ENCODE results near the gene ADAM12. TPM values are rescaled to one million over a fixed set of nuclear protein-coding genes. Genes with fewer than 3 reads are reported as not detected.

The ADAM12 gene
- total RNA-seq, 1 donor from 2014 or later = 41.7 TPM

DNA sequence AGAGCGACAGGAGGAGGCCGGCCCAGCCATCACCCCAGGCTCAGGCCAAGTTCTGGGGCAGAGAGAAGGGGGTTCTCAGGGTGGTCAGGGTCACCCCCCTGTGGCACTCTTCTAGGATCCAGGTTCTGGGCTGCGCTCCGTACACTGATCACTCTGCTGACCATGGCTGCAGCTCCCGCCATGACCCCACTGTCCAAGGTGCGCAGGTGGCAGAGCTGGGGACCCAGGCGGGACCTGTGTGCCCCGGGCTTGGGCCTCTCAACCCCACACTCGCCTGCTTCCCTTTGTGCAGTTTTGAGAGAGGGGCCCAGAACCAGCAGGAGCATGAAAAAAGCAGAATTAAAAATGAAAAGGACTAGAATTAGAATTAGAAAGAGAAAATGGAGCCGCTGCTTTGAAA lies 264.8 kb downstream of the ADAM12 start:
- DNase-seq (ENCODE audit: extremely low spot score, unreplicated experiment) = no peak
- H3K4me1 Mint-ChIP-seq (ENCODE audit: unreplicated experiment) = peaks cover 5% of the 10 kb centered on the region
- H3K9me3 Mint-ChIP-seq (ENCODE audit: unreplicated experiment) = no peaks in the 10 kb centered on the region

DNA sequence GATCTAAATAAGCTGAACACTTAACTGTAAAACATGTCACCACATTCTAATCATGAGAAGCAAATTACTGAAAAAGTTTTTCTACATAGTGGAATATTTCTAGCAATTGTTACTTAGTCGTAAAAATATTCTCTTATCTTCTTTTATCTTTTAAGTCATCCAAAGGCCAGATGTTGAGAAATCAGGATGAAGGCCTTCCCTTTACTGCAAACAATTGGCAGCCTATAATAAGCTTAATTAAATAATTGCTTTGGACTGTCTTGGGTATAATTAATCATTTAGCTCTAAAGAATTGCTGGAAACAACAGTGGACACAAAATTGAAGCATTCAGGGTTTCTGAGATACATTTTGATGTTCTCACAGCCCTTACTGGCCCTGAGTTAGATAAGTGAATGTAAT lies 265.4 kb downstream of the ADAM12 start:
- Mint-ChIP-seq H3K9me3 (ENCODE audit: unreplicated experiment) (no peaks in the 10 kb centered on the region), H3K4me1 (ENCODE audit: unreplicated experiment) (peaks cover 10% of the 10 kb centered on the region), H3K36me3 (ENCODE audit: unreplicated experiment) (peaks cover 3% of the 10 kb centered on the region), H3K27me3 (ENCODE audit: unreplicated experiment) (no peaks in the 10 kb centered on the region), H3K4me3 (ENCODE audit: unreplicated experiment) (no peak overlapping the region), H3K27ac (ENCODE audit: unreplicated experiment) (no peak overlapping the region)
- DNase-seq (ENCODE audit: extremely low spot score, unreplicated experiment) = no peak
- TF ChIP-seq, protein P1, sequence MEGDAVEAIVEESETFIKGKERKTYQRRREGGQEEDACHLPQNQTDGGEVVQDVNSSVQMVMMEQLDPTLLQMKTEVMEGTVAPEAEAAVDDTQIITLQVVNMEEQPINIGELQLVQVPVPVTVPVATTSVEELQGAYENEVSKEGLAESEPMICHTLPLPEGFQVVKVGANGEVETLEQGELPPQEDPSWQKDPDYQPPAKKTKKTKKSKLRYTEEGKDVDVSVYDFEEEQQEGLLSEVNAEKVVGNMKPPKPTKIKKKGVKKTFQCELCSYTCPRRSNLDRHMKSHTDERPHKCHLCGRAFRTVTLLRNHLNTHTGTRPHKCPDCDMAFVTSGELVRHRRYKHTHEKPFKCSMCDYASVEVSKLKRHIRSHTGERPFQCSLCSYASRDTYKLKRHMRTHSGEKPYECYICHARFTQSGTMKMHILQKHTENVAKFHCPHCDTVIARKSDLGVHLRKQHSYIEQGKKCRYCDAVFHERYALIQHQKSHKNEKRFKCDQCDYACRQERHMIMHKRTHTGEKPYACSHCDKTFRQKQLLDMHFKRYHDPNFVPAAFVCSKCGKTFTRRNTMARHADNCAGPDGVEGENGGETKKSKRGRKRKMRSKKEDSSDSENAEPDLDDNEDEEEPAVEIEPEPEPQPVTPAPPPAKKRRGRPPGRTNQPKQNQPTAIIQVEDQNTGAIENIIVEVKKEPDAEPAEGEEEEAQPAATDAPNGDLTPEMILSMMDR (IDR thresholded peaks at IDR 0.05) = no peak

More for the DNA sequence above, 264.8 kb downstream of the ADAM12 start:
- Mint-ChIP-seq H3K36me3 (ENCODE audit: unreplicated experiment) (peaks cover 3% of the 10 kb centered on the region), H3K27ac (ENCODE audit: unreplicated experiment) (no peak overlapping the region), H3K4me3 (ENCODE audit: unreplicated experiment) (no peak overlapping the region), H3K27me3 (ENCODE audit: unreplicated experiment) (no peaks in the 10 kb centered on the region)
- TF ChIP-seq, protein P1 (IDR thresholded peaks at IDR 0.05) = no peak

DNA sequence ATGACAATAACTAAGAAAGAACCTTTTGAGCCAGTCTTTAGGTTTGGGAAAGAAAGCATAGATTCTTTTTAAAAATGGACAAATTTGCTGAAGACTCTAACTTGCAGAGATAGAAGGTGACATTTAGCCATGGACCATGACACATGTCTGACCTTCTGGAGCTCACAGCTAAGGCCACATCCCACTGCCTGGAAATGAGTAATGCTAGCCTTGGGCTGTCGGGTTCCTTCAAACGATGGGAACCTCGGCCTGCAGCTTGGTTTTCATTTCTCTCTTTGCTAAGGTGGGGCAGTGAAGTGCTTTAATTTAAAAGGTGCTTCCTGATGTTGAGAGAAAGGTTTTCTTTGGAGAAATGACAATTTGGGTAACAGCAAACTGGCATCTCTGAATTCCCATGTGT lies 268.7 kb downstream of the ADAM12 start:
- Mint-ChIP-seq H3K27me3 (ENCODE audit: unreplicated experiment) (no peaks in the 10 kb centered on the region), H3K4me3 (ENCODE audit: unreplicated experiment) (no peak overlapping the region), H3K36me3 (ENCODE audit: unreplicated experiment) (peaks cover 13% of the 10 kb centered on the region), H3K27ac (ENCODE audit: unreplicated experiment) (no peak overlapping the region), H3K4me1 (ENCODE audit: unreplicated experiment) (peaks cover 7% of the 10 kb centered on the region), H3K9me3 (ENCODE audit: unreplicated experiment) (no peaks in the 10 kb centered on the region)
- TF ChIP-seq, protein P1 (IDR thresholded peaks at IDR 0.05) = no peak
- DNase-seq (ENCODE audit: extremely low spot score, unreplicated experiment) = no peak

DNA sequence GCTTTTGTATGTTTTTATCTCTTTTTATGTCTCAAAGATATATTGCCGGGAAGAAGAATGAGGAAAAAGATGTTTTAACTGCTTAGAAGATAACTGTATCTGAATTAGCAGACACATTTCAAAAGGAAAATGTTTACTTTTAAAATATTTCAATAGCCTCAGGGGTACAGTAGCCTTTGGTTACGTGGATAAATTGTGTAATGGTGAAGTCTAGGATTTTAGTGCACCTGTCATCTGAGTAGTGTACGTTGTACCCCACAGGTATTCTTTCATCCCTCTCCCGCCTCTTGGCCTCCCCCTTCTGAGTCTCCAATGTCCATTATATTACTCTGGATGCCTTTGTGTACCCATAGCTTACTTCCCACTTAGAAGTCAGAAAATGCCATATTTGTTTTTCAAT lies 269.8 kb downstream of the ADAM12 start:
- no peak for DNase-seq (ENCODE audit: extremely low spot score, unreplicated experiment)
- H3K36me3 Mint-ChIP-seq (ENCODE audit: unreplicated experiment) = peaks cover 13% of the 10 kb centered on the region
- H3K4me1 Mint-ChIP-seq (ENCODE audit: unreplicated experiment) = peaks cover 7% of the 10 kb centered on the region
- H3K4me3 Mint-ChIP-seq (ENCODE audit: unreplicated experiment) = no peak overlapping the region
- TF ChIP-seq, protein P1 (IDR thresholded peaks at IDR 0.05) = no peak
- H3K27ac Mint-ChIP-seq (ENCODE audit: unreplicated experiment) = no peak overlapping the region
- H3K27me3 Mint-ChIP-seq (ENCODE audit: unreplicated experiment) = no peaks in the 10 kb centered on the region
- H3K9me3 Mint-ChIP-seq (ENCODE audit: unreplicated experiment) = no peaks in the 10 kb centered on the region

DNA sequence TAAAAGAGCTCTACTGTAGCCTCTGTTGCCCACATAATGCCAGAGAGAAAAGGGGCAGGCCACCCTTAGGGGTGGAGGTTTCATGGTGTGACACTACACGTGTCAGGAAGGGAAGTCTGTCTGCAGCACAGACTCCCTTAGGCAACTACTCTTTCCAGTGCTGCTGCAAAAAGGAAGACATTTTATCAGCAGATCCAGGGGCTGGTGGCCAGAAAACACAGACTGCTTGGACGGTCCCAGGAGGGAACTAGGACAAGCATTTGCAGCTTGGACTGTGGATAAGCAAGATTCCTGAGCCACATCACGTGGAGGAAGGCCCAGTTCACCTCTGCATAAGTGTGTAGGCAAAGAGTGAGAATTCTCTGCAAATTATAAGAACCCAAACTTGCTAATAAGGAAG lies 271.1 kb downstream of the ADAM12 start:
- peaks cover 7% of the 10 kb centered on the region for H3K4me1 Mint-ChIP-seq (ENCODE audit: unreplicated experiment)
- H3K36me3 Mint-ChIP-seq (ENCODE audit: unreplicated experiment) = peaks cover 13% of the 10 kb centered on the region
- no peak for DNase-seq (ENCODE audit: extremely low spot score, unreplicated experiment)
- no peaks in the 10 kb centered on the region for H3K9me3 Mint-ChIP-seq (ENCODE audit: unreplicated experiment)
- H3K27me3 Mint-ChIP-seq (ENCODE audit: unreplicated experiment) = no peaks in the 10 kb centered on the region
- TF ChIP-seq, protein P1 (IDR thresholded peaks at IDR 0.05) = no peak
- H3K4me3 Mint-ChIP-seq (ENCODE audit: unreplicated experiment) = no peak overlapping the region
- H3K27ac Mint-ChIP-seq (ENCODE audit: unreplicated experiment) = no peak overlapping the region

All from osteocyte (in vitro differentiated cells).